HK-2 (cell line): Measurements from ENCODE around the gene RFXAP.
A peak's percentile ranks its signal among the peaks of the same experiment; 100 is the strongest.

Experiments used
- DNase-seq: peaks from one replicate; pipeline ENCODE4 v3.0.0-alpha.2; 2018; ENCODE audit not compliant: unreplicated experiment

RFXAP gene

GRCh38 chr13:36817996-36818803 lies 822 bp upstream of the RFXAP start:
- no peak for DNase-seq

GRCh38 chr13:36819739-36820090 lies 693 bp downstream of the RFXAP start:
- no peak for DNase-seq

- no peak for DNase-seq
These were observed 1.2 kb downstream of the RFXAP start for GRCh38 chr13:36820222-36820621.

- no peak for DNase-seq
These were observed 3.8 kb downstream of the RFXAP start for GRCh38 chr13:36822785-36823184.

GRCh38 chr13:36829753-36830152 lies 10.7 kb downstream of the RFXAP start:
- DNase-seq = no peak

GRCh38 chr13:36831291-36831690 lies 12.3 kb downstream of the RFXAP start:
- DNase-seq = no peak

- no peak for DNase-seq
These were observed 15.3 kb downstream of the RFXAP start for GRCh38 chr13:36834299-36834698.

- DNase-seq = no peak
These were observed 18.5 kb downstream of the RFXAP start for GRCh38 chr13:36837354-36838092.

GRCh38 chr13:36839281-36839680 lies 20.3 kb downstream of the RFXAP start:
- DNase-seq = peak; percentile 24

GRCh38 chr13:36839981-36840380 lies 21.0 kb downstream of the RFXAP start:
- no peak for DNase-seq

- no peak for DNase-seq
These were observed 21.8 kb downstream of the RFXAP start for GRCh38 chr13:36840718-36841250.

GRCh38 chr13:36841391-36841790 lies 22.4 kb downstream of the RFXAP start:
- DNase-seq = no peak

GRCh38 chr13:36847606-36848005 lies 28.6 kb downstream of the RFXAP start:
- no peak for DNase-seq

GRCh38 chr13:36848199-36848982 lies 29.4 kb downstream of the RFXAP start:
- DNase-seq = no peak

GRCh38 chr13:36850790-36851438 lies 31.9 kb downstream of the RFXAP start:
- DNase-seq = no peak

GRCh38 chr13:36857253-36857652 lies 38.2 kb downstream of the RFXAP start:
- no peak for DNase-seq

GRCh38 chr13:36858290-36858689 lies 39.3 kb downstream of the RFXAP start:
- DNase-seq = no peak

GRCh38 chr13:36859259-36859658 lies 40.2 kb downstream of the RFXAP start:
- no peak for DNase-seq

- DNase-seq = no peak
These were observed 43.1 kb downstream of the RFXAP start for GRCh38 chr13:36862002-36862685.

- no peak for DNase-seq
These were observed 43.7 kb downstream of the RFXAP start for GRCh38 chr13:36862722-36863121.

- DNase-seq = no peak
These were observed 46.2 kb downstream of the RFXAP start for GRCh38 chr13:36865265-36865664.
